Measurements from ENCODE around the gene DLAT. TPM values are rescaled to one million over a fixed set of nuclear protein-coding genes. Genes with fewer than 3 reads are reported as not detected.
A peak's percentile ranks its signal among the peaks of the same experiment; 100 is the strongest.

The DLAT gene
- total RNA-seq (2014; rRNA removed; shearing (Covaris generic); ENCODE audit: low replicate concordance): 33.1 and 39.8 TPM in 2 replicates

DNA sequence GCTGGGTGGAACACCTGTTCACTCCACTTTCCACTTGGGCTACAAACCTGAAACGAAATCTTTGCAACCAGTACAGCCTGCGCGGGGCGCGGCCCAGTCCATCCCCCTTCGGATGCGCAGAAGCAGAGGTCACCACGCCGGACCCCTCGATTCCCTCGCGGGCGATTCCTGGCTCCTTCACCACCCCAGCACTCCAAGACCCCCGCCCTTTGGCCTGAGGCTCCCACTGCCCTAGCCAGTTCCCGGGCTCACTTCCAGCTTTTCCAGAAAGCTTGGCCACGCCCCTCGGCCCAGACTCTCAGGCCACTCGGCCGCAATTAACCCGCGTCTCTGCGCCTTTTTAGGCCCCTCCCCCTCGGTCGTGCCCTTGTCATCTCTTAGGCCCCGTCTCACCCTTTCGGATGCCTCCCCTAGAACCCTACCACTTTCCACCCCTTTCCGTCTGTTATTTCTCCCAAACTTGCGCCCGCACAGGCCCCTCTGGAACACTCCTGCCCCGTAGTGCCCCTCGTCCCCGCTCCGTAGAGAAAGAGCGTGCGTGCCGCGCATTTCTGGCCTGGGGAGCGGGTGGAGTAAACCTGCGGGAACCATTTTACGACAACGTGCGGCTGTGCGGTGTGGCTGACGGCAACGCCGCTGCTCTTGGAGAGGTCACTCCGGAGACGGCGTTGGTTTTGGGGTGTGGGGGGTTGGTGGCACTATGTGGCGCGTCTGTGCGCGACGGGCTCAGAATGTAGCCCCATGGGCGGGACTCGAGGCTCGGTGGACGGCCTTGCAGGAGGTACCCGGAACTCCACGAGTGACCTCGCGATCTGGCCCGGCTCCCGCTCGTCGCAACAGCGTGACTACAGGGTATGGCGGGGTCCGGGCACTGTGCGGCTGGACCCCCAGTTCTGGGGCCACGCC, at the start of gene DLAT:
TSS of gene DLAT (plus strand) at position 636 of the 906 bp plus-strand sequence. CDS start at position 701, 65 bp downstream.
- Histone ChIP-seq H3K36me3 (peaks cover 23% of the 10 kb centered on the region), H3K27me3 (no peaks in the 10 kb centered on the region), H3K4me3 (peak within 1 kb of the TSS; percentile 74), H3K9me3 (no peaks in the 10 kb centered on the region)
- peak; percentile 92 for DNase-seq

DNA sequence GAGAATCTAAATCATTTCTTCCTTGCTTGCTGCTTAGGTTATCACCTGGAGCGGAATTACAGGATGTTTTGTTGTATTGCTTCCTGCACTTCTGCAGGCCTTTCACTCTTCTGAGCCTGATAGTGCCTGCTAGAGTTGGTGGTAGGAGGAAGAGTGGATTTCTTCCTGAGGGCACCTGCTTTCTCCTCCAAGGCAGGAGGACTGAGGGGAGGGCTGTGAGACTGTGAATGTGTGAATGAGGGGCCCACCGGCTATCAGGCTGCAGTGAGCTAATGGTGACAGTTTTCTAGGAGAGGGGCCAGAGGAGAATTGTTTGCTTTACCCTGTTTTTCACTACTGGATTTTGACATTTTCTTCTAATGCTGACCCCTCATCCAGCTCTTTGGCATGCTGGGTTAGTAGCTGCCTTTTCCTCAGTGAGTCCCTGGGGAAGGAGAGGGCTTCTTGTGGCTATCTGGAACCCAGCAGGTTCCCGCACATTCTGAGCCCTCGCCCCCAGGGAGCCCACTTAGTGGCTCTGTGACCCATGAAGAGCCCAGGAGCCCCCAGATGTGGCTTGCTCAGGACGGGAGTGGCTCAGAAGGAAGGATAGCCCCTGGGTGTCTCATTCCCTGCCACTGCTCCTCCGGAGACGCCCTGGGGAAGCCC, 49.0 kb upstream of the DLAT start:
- Histone ChIP-seq H3K36me3 (no peaks in the 10 kb centered on the region), H3K27me3 (no peaks in the 10 kb centered on the region), H3K4me3 (no peak overlapping the region), H3K9me3 (no peaks in the 10 kb centered on the region)
- no peak for DNase-seq

GRCh38 chr11:111976767-111977145, 48.5 kb upstream of the DLAT start:
- DNase-seq: no peak
- Histone ChIP-seq H3K36me3 (no peaks in the 10 kb centered on the region), H3K27me3 (no peaks in the 10 kb centered on the region), H3K4me3 (no peak overlapping the region), H3K9me3 (no peaks in the 10 kb centered on the region)

GRCh38 chr11:111977146-111978027, 47.8 kb upstream of the DLAT start:
- Histone ChIP-seq H3K36me3 (no peaks in the 10 kb centered on the region), H3K9me3 (no peaks in the 10 kb centered on the region), H3K4me3 (peak overlapping the region; percentile 54), H3K27me3 (no peaks in the 10 kb centered on the region)
- DNase-seq: peak; percentile 58

GRCh38 chr11:111978028-111978771, 47.0 kb upstream of the DLAT start:
- Histone ChIP-seq H3K27me3 (no peaks in the 10 kb centered on the region), H3K36me3 (no peaks in the 10 kb centered on the region), H3K4me3 (peak overlapping the region; percentile 54), H3K9me3 (no peaks in the 10 kb centered on the region)
- no peak for DNase-seq

GRCh38 chr11:111980062-111980461, 45.1 kb upstream of the DLAT start:
- DNase-seq: no peak
- H3K9me3 ChIP-seq: no peaks in the 10 kb centered on the region
- no peaks in the 10 kb centered on the region for H3K36me3 ChIP-seq
- H3K4me3 ChIP-seq: no peak overlapping the region
- H3K27me3 ChIP-seq: no peaks in the 10 kb centered on the region

- Histone ChIP-seq H3K4me3 (no peak overlapping the region), H3K9me3 (no peaks in the 10 kb centered on the region)
- no peak for DNase-seq
Observed at GRCh38 chr11:111981270-111981669, 43.9 kb upstream of the DLAT start.

GRCh38 chr11:111982019-111982464, 43.2 kb upstream of the DLAT start:
- no peaks in the 10 kb centered on the region for H3K9me3 ChIP-seq
- H3K36me3 ChIP-seq: no peaks in the 10 kb centered on the region; the same call in 1 of the 2 replicates
- H3K27me3 ChIP-seq: no peaks in the 10 kb centered on the region
- H3K4me3 ChIP-seq: no peak overlapping the region
- DNase-seq: no peak

More at GRCh38 chr11:111981270-111981669, 43.9 kb upstream of the DLAT start:
- no peaks in the 10 kb centered on the region for H3K27me3 ChIP-seq
- no peaks in the 10 kb centered on the region; the same call in 1 of the 2 replicates for H3K36me3 ChIP-seq

- Histone ChIP-seq H3K36me3 (no peaks in the 10 kb centered on the region; the same call in 1 of the 2 replicates), H3K4me3 (no peak overlapping the region), H3K9me3 (no peaks in the 10 kb centered on the region), H3K27me3 (no peaks in the 10 kb centered on the region)
- DNase-seq: no peak
Observed at GRCh38 chr11:111982541-111983186, 42.5 kb upstream of the DLAT start.

DNA sequence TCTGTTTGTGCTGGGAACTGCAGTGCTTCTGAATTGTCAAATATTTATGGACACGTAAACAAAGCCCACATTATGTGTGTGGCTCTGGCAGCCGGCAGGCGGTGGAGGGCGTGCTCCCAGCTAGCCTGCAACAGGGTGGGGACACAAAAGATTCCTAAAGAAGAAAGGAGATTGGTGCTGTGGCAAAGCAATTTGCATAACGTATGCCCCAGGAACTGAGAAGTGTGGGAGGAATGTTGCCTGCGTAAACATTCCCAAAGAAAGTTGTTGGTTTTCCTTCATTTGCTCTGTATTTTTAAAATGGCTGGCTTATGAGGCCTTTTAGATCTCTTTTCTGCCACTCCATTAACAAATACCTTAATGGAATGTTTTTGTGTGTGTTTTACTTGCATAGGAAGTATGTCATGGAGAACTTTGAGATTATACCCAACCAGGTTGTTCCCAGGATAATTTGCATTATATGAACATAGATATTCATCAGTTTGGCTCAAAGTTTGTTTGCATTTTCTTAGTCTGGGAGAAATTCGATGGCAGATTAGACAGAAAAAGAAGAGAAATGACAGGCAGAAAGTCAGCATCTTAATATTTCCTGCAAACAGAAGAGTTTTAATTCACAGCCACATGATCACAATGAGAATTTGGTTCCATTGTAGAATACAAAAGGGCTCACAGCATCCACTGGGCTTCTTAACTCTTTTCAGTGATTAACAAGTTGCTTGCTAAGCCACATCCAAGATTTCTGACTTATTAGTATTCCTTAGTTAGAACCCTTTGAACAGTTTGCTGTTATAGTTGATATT, 41.8 kb upstream of the DLAT start:
- Histone ChIP-seq H3K9me3 (no peaks in the 10 kb centered on the region), H3K27me3 (no peaks in the 10 kb centered on the region), H3K36me3 (no peaks in the 10 kb centered on the region; the same call in 1 of the 2 replicates), H3K4me3 (no peak overlapping the region)
- DNase-seq: no peak

DNA sequence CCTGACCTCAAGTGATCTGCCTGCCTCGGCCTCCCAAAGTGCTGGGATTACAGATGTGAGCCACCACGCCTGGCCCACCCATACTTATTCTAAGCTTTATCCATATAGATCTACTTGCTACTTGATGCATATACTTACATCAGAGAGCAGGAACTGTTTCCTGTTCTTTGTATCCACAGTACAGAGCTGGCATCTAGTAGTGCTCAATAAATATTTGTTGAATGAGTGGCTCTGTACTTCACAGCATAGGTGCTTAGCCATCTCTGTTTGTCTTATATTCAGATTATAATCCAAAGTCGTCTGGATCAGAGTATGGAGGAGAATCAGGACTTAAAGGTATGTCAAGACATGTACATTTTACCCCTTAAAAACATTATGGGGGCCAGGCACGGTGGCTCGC, 38.6 kb upstream of the DLAT start:
- Histone ChIP-seq H3K36me3 (no peaks in the 10 kb centered on the region; the same call in 1 of the 2 replicates), H3K4me3 (no peak overlapping the region), H3K9me3 (no peaks in the 10 kb centered on the region), H3K27me3 (no peaks in the 10 kb centered on the region)
- no peak for DNase-seq

DNA sequence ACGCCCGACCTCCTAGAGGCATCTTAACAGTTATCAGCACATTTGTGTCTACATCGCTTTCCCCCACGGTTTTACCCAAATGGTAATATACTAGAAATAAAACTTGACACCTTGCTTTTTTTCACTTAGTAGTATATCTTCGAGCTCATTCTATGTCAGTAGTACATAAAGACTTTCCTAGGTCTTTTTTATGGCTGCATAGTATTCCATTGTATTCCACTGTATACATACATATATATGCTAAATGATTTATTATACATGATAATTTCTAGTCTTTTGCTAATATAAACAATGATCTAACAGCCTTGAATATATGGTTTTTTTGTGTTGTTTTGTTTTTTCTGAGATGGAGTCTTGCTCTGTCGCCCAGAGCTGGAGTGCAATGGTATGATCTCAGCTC, 34.8 kb upstream of the DLAT start:
- Histone ChIP-seq H3K27me3 (no peaks in the 10 kb centered on the region), H3K4me3 (no peak overlapping the region), H3K9me3 (no peaks in the 10 kb centered on the region), H3K36me3 (peaks cover 6% of the 10 kb centered on the region)
- no peak for DNase-seq

- Histone ChIP-seq H3K27me3 (no peaks in the 10 kb centered on the region), H3K36me3 (peaks cover 7% of the 10 kb centered on the region; the same call in 1 of the 2 replicates), H3K9me3 (no peaks in the 10 kb centered on the region), H3K4me3 (no peak overlapping the region)
- no peak for DNase-seq
Observed at GRCh38 chr11:111992206-111992855, 32.9 kb upstream of the DLAT start.

DNA sequence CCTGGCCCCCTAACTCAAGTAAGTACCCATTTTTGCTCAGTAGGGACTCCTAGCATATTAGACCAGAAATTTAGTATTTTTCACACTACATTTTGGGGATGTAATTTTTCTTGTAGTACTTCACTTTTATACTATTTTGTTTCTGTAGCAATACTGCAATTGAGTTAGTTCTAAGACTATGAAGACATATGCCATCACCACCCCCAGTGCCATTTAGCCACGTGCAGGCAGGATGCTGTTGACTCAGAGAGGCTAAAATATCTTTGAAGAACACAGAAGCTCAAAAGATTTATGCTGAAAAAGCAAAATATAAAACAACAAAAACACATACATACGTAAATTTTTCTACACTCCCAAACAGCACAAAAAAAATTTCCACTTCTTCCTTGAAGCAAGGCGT, 29.1 kb upstream of the DLAT start:
- H3K36me3 ChIP-seq: peaks cover 7% of the 10 kb centered on the region; the same call in 1 of the 2 replicates
- no peaks in the 10 kb centered on the region for H3K27me3 ChIP-seq
- no peak overlapping the region for H3K4me3 ChIP-seq
- H3K9me3 ChIP-seq: no peaks in the 10 kb centered on the region
- DNase-seq: no peak
